Measurements from ENCODE around the gene EPHB2.

DNA sequence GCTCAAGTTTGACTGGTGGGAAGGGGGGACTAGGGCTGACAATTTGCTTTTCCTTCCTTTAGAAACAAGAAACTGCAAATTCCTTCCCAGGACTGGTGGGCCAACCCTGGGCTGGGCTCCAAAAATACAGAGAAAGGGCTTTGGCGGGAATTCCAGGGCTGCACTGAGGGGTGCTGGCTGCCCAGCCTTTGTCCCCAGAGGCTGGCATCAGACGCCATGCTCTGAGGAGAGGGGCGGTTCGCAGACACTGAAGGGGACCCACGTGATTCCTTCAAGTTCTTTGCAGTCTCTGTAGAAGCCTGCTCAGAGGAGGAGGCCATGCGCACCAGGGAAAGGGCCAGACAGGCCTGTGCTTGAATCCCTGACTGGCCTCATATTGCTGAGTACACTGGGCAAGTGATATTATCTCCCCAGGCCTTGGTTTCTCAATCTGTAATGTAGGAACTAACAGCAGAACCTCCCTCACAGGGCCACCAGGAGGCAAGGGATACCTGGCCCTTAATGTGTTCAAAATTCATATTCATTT, 119.5 kb downstream of the EPHB2 start:
- TF ChIP-seq, protein P1, sequence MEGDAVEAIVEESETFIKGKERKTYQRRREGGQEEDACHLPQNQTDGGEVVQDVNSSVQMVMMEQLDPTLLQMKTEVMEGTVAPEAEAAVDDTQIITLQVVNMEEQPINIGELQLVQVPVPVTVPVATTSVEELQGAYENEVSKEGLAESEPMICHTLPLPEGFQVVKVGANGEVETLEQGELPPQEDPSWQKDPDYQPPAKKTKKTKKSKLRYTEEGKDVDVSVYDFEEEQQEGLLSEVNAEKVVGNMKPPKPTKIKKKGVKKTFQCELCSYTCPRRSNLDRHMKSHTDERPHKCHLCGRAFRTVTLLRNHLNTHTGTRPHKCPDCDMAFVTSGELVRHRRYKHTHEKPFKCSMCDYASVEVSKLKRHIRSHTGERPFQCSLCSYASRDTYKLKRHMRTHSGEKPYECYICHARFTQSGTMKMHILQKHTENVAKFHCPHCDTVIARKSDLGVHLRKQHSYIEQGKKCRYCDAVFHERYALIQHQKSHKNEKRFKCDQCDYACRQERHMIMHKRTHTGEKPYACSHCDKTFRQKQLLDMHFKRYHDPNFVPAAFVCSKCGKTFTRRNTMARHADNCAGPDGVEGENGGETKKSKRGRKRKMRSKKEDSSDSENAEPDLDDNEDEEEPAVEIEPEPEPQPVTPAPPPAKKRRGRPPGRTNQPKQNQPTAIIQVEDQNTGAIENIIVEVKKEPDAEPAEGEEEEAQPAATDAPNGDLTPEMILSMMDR (conservative IDR thresholded peaks at IDR 0.05; ENCODE audit: low read length), result no peak
- TF ChIP-seq EZH2phosphoT487 (IDR thresholded peaks at IDR 0.05; ENCODE audit: borderline replicate concordance, low read depth, low read length), result no peak
